GM13976 (cell line): ENCODE data around the gene CLEC3B.

ENCODE experiments used
- DNase-seq: peaks from one replicate; pipeline ENCODE4 v3.0.0; 2012; ENCODE audit warnings: low spot score
- CTCF ChIP-seq: IDR thresholded peaks from 2 replicates; pipeline ENCODE4 v1.5.1; 2012; ENCODE audit warnings: borderline replicate concordance, mild to moderate bottlenecking; ENCODE audit not compliant: insufficient read depth; ENCODE audit errors: extremely low read depth, missing control alignments, control extremely low read depth
- in situ Hi-C: fragments of 300-500 bp; cut with MboI; formaldehyde crosslinking; loops from one replicate; pipeline ENCODE4 v1.12.0; 2022; ENCODE audit warnings: low sequenced_read_pairs, mixed read lengths, inconsistent platforms; ENCODE audit not compliant: unreplicated experiment

CLEC3B gene

GRCh38 chr3:45059132-45059531, 33.0 kb downstream of the CLEC3B start:
- TF ChIP-seq CTCF = no peak
- in situ Hi-C loops = no loop called here
- DNase-seq = no peak

GRCh38 chr3:45060165-45060892, 34.2 kb downstream of the CLEC3B start:
- in situ Hi-C loops = no loop called here
- no peak for DNase-seq
- no peak for TF ChIP-seq CTCF

- no peak for TF ChIP-seq CTCF
- in situ Hi-C loops = no loop called here
- no peak for DNase-seq
Measured at GRCh38 chr3:45062697-45063070, 36.6 kb downstream of the CLEC3B start.

- in situ Hi-C loops = no loop called here
- TF ChIP-seq CTCF = no peak
- no peak for DNase-seq
Measured at GRCh38 chr3:45064512-45065372, 38.6 kb downstream of the CLEC3B start.

- no peak for DNase-seq
- in situ Hi-C loops = no loop called here
- no peak for TF ChIP-seq CTCF
Measured at GRCh38 chr3:45065373-45065720, 39.2 kb downstream of the CLEC3B start.

GRCh38 chr3:45066109-45066801, 40.2 kb downstream of the CLEC3B start:
- no peak for TF ChIP-seq CTCF
- in situ Hi-C loops = no loop called here
- DNase-seq = no peak
